NB4 (cell line): Measurements from ENCODE around the gene NAAA.

ENCODE experiments used
- DNase-seq: peaks from one replicate; pipeline ENCODE4 v3.0.0; 2010; ENCODE audit warnings: low read depth
- H3K4me3 ChIP-seq: one replicate; pipeline ENCODE4 v1.5.1; 2011; ENCODE audit warnings: mild to moderate bottlenecking, low read depth, low read length, moderate library complexity
- CTCF ChIP-seq: IDR thresholded peaks from one replicate; pipeline ENCODE4 v1.5.1; 2012; ENCODE audit warnings: low read depth, low read length
- MAX ChIP-seq: IDR thresholded peaks from 2 replicates; pipeline ENCODE4 v1.6.1; 2011; ENCODE audit warnings: low read depth, low read length
- MYC ChIP-seq: IDR thresholded peaks from 2 replicates; pipeline ENCODE4 v1.6.1; 2011; ENCODE audit warnings: low read depth, low read length
- POLR2A ChIP-seq: IDR thresholded peaks from 2 replicates; pipeline ENCODE4 v1.6.1; 2011; ENCODE audit warnings: mild to moderate bottlenecking; ENCODE audit not compliant: insufficient read length; ENCODE audit errors: extremely low read depth

NAAA gene

GRCh38 chr4:75881476-75881875 lies 59.3 kb downstream of the NAAA start:
- H3K4me3 ChIP-seq = no peak overlapping the region
- DNase-seq = no peak
- TF ChIP-seq MAX (no peak), MYC (no peak), POLR2A (no peak), CTCF (no peak)

- DNase-seq = no peak
- no peak overlapping the region for H3K4me3 ChIP-seq
- TF ChIP-seq POLR2A (no peak), CTCF (no peak), MAX (no peak), MYC (no peak)
Observed at GRCh38 chr4:75880278-75880677, 60.5 kb downstream of the NAAA start.

GRCh38 chr4:75878246-75878756 lies 62.5 kb downstream of the NAAA start:
- H3K4me3 ChIP-seq = no peak overlapping the region
- TF ChIP-seq CTCF (no peak), MYC (no peak), MAX (no peak), POLR2A (no peak)
- no peak for DNase-seq

- no peak for DNase-seq
- no peak overlapping the region for H3K4me3 ChIP-seq
- TF ChIP-seq CTCF (no peak), POLR2A (no peak)
Observed at GRCh38 chr4:75876218-75876617, 64.6 kb downstream of the NAAA start.

GRCh38 chr4:75869100-75869499 lies 71.7 kb downstream of the NAAA start:
- DNase-seq = no peak
- no peak overlapping the region for H3K4me3 ChIP-seq
- TF ChIP-seq POLR2A (no peak), CTCF (no peak), MAX (no peak), MYC (no peak)

GRCh38 chr4:75867130-75867529 lies 73.7 kb downstream of the NAAA start:
- DNase-seq = no peak
- no peak for TF ChIP-seq POLR2A
- TF ChIP-seq CTCF = no peak
- no peak for TF ChIP-seq MYC
- TF ChIP-seq MAX = no peak
- H3K4me3 ChIP-seq = no peak overlapping the region
